Fibroblast of lung (primary cell): ENCODE data around the gene ALG2.

Experiments
- CTCF ChIP-seq, 2 donors: IDR thresholded peaks in 1 of 2; conservative IDR thresholded peaks in 1 of 2; 1 replicate in 1 of 2; 2 replicates in 1 of 2; pipeline ENCODE4 v1.5.1; 2011 to 2012; ENCODE audit warnings: low read length in 2 of 2, control low read depth in 1 of 2, inconsistent platforms in 1 of 2, low read depth in 1 of 2, mild to moderate bottlenecking in 1 of 2
- EZH2 ChIP-seq: IDR thresholded peaks from 2 replicates; pipeline ENCODE4 v1.5.1; 2012; ENCODE audit warnings: low read length, control low read depth, mild to moderate bottlenecking; ENCODE audit errors: missing control alignments

- TF ChIP-seq CTCF (conservative IDR thresholded peaks at IDR 0.05 in 1 of 2, IDR thresholded peaks at IDR 0.05 in 1 of 2; ENCODE audit: low read depth in 1 of 2, low read length in 2 of 2) (peak in 1 of 2 donors; percentile 7), EZH2 (no peak)
These were observed 19.4 kb upstream of the ALG2 start for GRCh38 chr9:99241106-99241505.
